Measurements from ENCODE around the gene HPS4.
"Not testable (repeated sequence)": the region's sequence is repeated elsewhere in the genome, so short reads cannot be mapped to it uniquely, and the experiment has no call there.

Gene HPS4

GRCh38 chr22:26408562-26409220 lies 74.9 kb downstream of the HPS4 start:
- not testable (repeated sequence) for DNase-seq

GRCh38 chr22:26406118-26406517 lies 77.5 kb downstream of the HPS4 start:
- DNase-seq: no peak

- DNase-seq: peak; percentile 71 to 74
These were observed 78.6 kb downstream of the HPS4 start for GRCh38 chr22:26404851-26405421.

- no peak for DNase-seq
These were observed 81.9 kb downstream of the HPS4 start for GRCh38 chr22:26401726-26402125.
